Ecto neural progenitor cell (in vitro differentiated cells): ENCODE results near the gene FBXO10.
A peak's percentile ranks its signal among the peaks of the same experiment; 100 is the strongest.
"Not testable (repeated sequence)": the region's sequence is repeated elsewhere in the genome, so short reads cannot be mapped to it uniquely, and the experiment has no call there.

Source experiments
- DNase-seq: peaks from one replicate; pipeline ENCODE4 v3.0.0-alpha.2; 2018; ENCODE audit warnings: low spot score

The FBXO10 gene

GRCh38 chr9:37549527-37549926 lies 26.7 kb downstream of the FBXO10 start:
- DNase-seq: no peak

GRCh38 chr9:37547328-37547878 lies 28.8 kb downstream of the FBXO10 start:
- DNase-seq: no peak

GRCh38 chr9:37543468-37543867 lies 32.7 kb downstream of the FBXO10 start:
- DNase-seq: no peak

GRCh38 chr9:37542895-37543294 lies 33.3 kb downstream of the FBXO10 start:
- no peak for DNase-seq

GRCh38 chr9:37542488-37542887 lies 33.7 kb downstream of the FBXO10 start:
- no peak for DNase-seq

GRCh38 chr9:37541465-37541864 lies 34.7 kb downstream of the FBXO10 start:
- DNase-seq: no peak

GRCh38 chr9:37540634-37541033 lies 35.5 kb downstream of the FBXO10 start:
- DNase-seq: no peak

GRCh38 chr9:37539634-37540033 lies 36.5 kb downstream of the FBXO10 start:
- DNase-seq: no peak

- no peak for DNase-seq
Observed at GRCh38 chr9:37538099-37538498, 38.1 kb downstream of the FBXO10 start.

- peak; percentile 56 for DNase-seq
Observed at GRCh38 chr9:37534901-37535300, 41.3 kb downstream of the FBXO10 start.

- no peak for DNase-seq
Observed at GRCh38 chr9:37534412-37534811, 41.8 kb downstream of the FBXO10 start.

GRCh38 chr9:37531699-37532098 lies 44.5 kb downstream of the FBXO10 start:
- DNase-seq: no peak

GRCh38 chr9:37528652-37529471 lies 47.3 kb downstream of the FBXO10 start:
- no peak for DNase-seq

GRCh38 chr9:37523916-37524315 lies 52.3 kb downstream of the FBXO10 start:
- DNase-seq: no peak

GRCh38 chr9:37522971-37523370 lies 53.2 kb downstream of the FBXO10 start:
- DNase-seq: no peak

- no peak for DNase-seq
Observed at GRCh38 chr9:37521111-37521510, 55.1 kb downstream of the FBXO10 start.

GRCh38 chr9:37520641-37521040 lies 55.5 kb downstream of the FBXO10 start:
- DNase-seq: no peak

GRCh38 chr9:37517923-37518322 lies 58.3 kb downstream of the FBXO10 start:
- no peak for DNase-seq

GRCh38 chr9:37515620-37516258 lies 60.4 kb downstream of the FBXO10 start:
- DNase-seq: no peak

- DNase-seq: no peak
Observed at GRCh38 chr9:37514999-37515398, 61.2 kb downstream of the FBXO10 start.

- not testable (repeated sequence) for DNase-seq
Observed at GRCh38 chr9:37514415-37514814, 61.8 kb downstream of the FBXO10 start.

- DNase-seq: no peak
Observed at GRCh38 chr9:37512437-37512836, 63.7 kb downstream of the FBXO10 start.
